Stimulated activated CD8-positive, alpha-beta memory T cell treated with anti-CD3 and anti-CD28 coated beads, Interleukin-12 subunit alpha, Interleukin-12 subunit beta, amount 100 ng/mL, for 24 hours (primary cell): ENCODE measurements around the gene PCDHB16.
"Not testable (repeated sequence)": the region's sequence is repeated elsewhere in the genome, so short reads cannot be mapped to it uniquely, and the experiment has no call there.

Source experiments
- DNase-seq: peaks from one replicate; pipeline ENCODE4 v3.0.0-alpha.2; 2020; ENCODE audit errors: extremely low read depth

Gene PCDHB16

GRCh38 chr5:141184117-141184855, 2.1 kb downstream of the PCDHB16 start:
- not testable (repeated sequence) for DNase-seq

- DNase-seq, result no peak
Measured at GRCh38 chr5:141186897-141187512, 4.8 kb downstream of the PCDHB16 start, which contains the start of gene PCDHB9. Gene PCDHB9 (plus strand): TSS chr5:141187161. CDS start chr5:141187319, 158 bp downstream.

- not testable (repeated sequence) for DNase-seq
Measured at GRCh38 chr5:141188682-141189081, 6.5 kb downstream of the PCDHB16 start.

GRCh38 chr5:141189131-141189530, 6.9 kb downstream of the PCDHB16 start:
- not testable (repeated sequence) for DNase-seq

GRCh38 chr5:141192110-141192725, 10.0 kb downstream of the PCDHB16 start, which contains the start of gene PCDHB10:
Gene PCDHB10 (plus strand): TSS chr5:141192353. CDS start chr5:141192553, 200 bp downstream.
- DNase-seq, result no peak

GRCh38 chr5:141194332-141194731, 12.1 kb downstream of the PCDHB16 start:
- not testable (repeated sequence) for DNase-seq

GRCh38 chr5:141196363-141196762, 14.2 kb downstream of the PCDHB16 start:
- DNase-seq, result no peak

GRCh38 chr5:141199359-141200235, 17.4 kb downstream of the PCDHB16 start, which contains the start of gene PCDHB11:
Gene PCDHB11 (plus strand): TSS chr5:141199627. CDS start chr5:141199775, 148 bp downstream.
- DNase-seq, result no peak

GRCh38 chr5:141201126-141201525, 18.9 kb downstream of the PCDHB16 start:
- not testable (repeated sequence) for DNase-seq

- not testable (repeated sequence) for DNase-seq
Measured at GRCh38 chr5:141201646-141202045, 19.5 kb downstream of the PCDHB16 start.

GRCh38 chr5:141208478-141208877, 26.3 kb downstream of the PCDHB16 start, which contains the start of gene PCDHB12:
Gene PCDHB12 (plus strand): TSS chr5:141208719. CDS start chr5:141208908, 189 bp downstream.
- DNase-seq, result no peak

GRCh38 chr5:141210281-141210680, 28.1 kb downstream of the PCDHB16 start:
- not testable (repeated sequence) for DNase-seq

- DNase-seq, result not testable (repeated sequence)
Measured at GRCh38 chr5:141210849-141211248, 28.7 kb downstream of the PCDHB16 start.

- not testable (repeated sequence) for DNase-seq
Measured at GRCh38 chr5:141213656-141214339, 31.6 kb downstream of the PCDHB16 start, which contains the start of gene PCDHB13. Gene PCDHB13 (plus strand): TSS chr5:141213919. CDS start chr5:141214124, 205 bp downstream.

GRCh38 chr5:141214583-141214982, 32.4 kb downstream of the PCDHB16 start:
- DNase-seq, result not testable (repeated sequence)

- DNase-seq, result not testable (repeated sequence)
Measured at GRCh38 chr5:141215504-141215903, 33.3 kb downstream of the PCDHB16 start.

GRCh38 chr5:141216035-141216434, 33.8 kb downstream of the PCDHB16 start:
- not testable (repeated sequence) for DNase-seq

- no peak for DNase-seq
Measured at GRCh38 chr5:141223112-141223783, 41.1 kb downstream of the PCDHB16 start, which contains the start of gene PCDHB14. Gene PCDHB14 (plus strand): TSS chr5:141223343. CDS start chr5:141223506, 163 bp downstream.

- DNase-seq, result not testable (repeated sequence)
Measured at GRCh38 chr5:141224844-141225243, 42.7 kb downstream of the PCDHB16 start.

GRCh38 chr5:141225421-141225820, 43.2 kb downstream of the PCDHB16 start:
- not testable (repeated sequence) for DNase-seq
